HUES6 (cell line): ENCODE results near the gene CLCN1.

Experiments used
- H3K27ac ChIP-seq: 2 replicates; pipeline ENCODE4 v1.7.0; 2013; ENCODE audit warnings: low read depth, mild to moderate bottlenecking, low read length, inconsistent platforms
- H3K27me3 ChIP-seq: 2 replicates; pipeline ENCODE4 v1.6.1; 2013; ENCODE audit warnings: low read length; ENCODE audit not compliant: control insufficient read depth, insufficient read depth
- H3K36me3 ChIP-seq: 2 replicates; pipeline ENCODE4 v1.6.1; 2013; ENCODE audit warnings: low read length; ENCODE audit not compliant: control insufficient read depth, insufficient read depth
- H3K4me1 ChIP-seq: 2 replicates; pipeline ENCODE4 v1.6.1; 2013; ENCODE audit warnings: low read length; ENCODE audit not compliant: control insufficient read depth, insufficient read depth
- H3K4me3 ChIP-seq: 2 replicates; pipeline ENCODE4 v1.5.1; 2013; ENCODE audit warnings: low read depth, low read length
- H3K9ac ChIP-seq: one replicate; pipeline ENCODE4 v1.6.1; 2013; ENCODE audit warnings: mild to moderate bottlenecking, low read length
- H3K9me3 ChIP-seq: 2 replicates; pipeline ENCODE4 v1.6.1; 2013; ENCODE audit warnings: low read depth, low read length; ENCODE audit not compliant: control insufficient read depth, insufficient read depth

The CLCN1 gene

DNA sequence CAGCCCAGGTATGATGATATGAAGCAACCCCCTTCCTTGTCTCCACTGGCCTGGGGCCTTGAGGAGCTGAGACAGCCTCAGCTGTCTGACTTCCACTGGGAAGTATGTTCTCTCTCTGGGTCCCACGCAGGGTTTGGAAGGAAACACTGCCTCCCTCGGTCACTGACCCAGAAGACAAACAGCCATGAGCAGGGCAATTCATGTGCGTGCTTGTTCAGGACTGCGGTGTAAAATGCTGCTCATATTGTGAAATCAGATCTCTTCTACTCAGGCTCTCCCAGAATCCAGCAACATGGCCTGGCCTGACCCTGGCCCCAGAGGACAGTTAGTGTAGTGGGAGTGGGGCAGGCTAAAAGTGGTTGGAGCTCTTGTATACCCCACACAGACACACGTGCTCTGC lies 2.8 kb downstream of the CLCN1 start:
- Histone ChIP-seq H3K9ac (no peak overlapping the region), H3K27ac (no peak overlapping the region), H3K27me3 (no peaks in the 10 kb centered on the region; the same call in 1 of the 2 replicates), H3K36me3 (no peaks in the 10 kb centered on the region), H3K4me3 (no peak overlapping the region), H3K9me3 (no peaks in the 10 kb centered on the region), H3K4me1 (peaks cover 4% of the 10 kb centered on the region; the same call in 1 of the 2 replicates)

GRCh38 chr7:143320620-143321019 lies 4.7 kb downstream of the CLCN1 start:
- no peak overlapping the region for H3K27ac ChIP-seq
- no peaks in the 10 kb centered on the region for H3K36me3 ChIP-seq
- no peaks in the 10 kb centered on the region for H3K9me3 ChIP-seq
- H3K4me1 ChIP-seq, result peaks cover 18% of the 10 kb centered on the region
- H3K4me3 ChIP-seq, result no peak overlapping the region
- no peak overlapping the region for H3K9ac ChIP-seq
- H3K27me3 ChIP-seq, result no peaks in the 10 kb centered on the region; the same call in 1 of the 2 replicates

- Histone ChIP-seq H3K4me3 (no peak overlapping the region), H3K36me3 (no peaks in the 10 kb centered on the region), H3K9ac (no peak overlapping the region), H3K27me3 (no peaks in the 10 kb centered on the region; the same call in 1 of the 2 replicates), H3K9me3 (no peaks in the 10 kb centered on the region), H3K4me1 (peaks cover 19% of the 10 kb centered on the region), H3K27ac (no peak overlapping the region)
Observed at GRCh38 chr7:143321242-143321641, 5.3 kb downstream of the CLCN1 start.

- Histone ChIP-seq H3K9me3 (no peaks in the 10 kb centered on the region), H3K27ac (no peak overlapping the region), H3K4me1 (peaks cover 19% of the 10 kb centered on the region), H3K27me3 (no peaks in the 10 kb centered on the region; the same call in 1 of the 2 replicates), H3K9ac (no peak overlapping the region), H3K4me3 (no peak overlapping the region), H3K36me3 (no peaks in the 10 kb centered on the region)
Observed at GRCh38 chr7:143321734-143322133, 5.8 kb downstream of the CLCN1 start.

DNA sequence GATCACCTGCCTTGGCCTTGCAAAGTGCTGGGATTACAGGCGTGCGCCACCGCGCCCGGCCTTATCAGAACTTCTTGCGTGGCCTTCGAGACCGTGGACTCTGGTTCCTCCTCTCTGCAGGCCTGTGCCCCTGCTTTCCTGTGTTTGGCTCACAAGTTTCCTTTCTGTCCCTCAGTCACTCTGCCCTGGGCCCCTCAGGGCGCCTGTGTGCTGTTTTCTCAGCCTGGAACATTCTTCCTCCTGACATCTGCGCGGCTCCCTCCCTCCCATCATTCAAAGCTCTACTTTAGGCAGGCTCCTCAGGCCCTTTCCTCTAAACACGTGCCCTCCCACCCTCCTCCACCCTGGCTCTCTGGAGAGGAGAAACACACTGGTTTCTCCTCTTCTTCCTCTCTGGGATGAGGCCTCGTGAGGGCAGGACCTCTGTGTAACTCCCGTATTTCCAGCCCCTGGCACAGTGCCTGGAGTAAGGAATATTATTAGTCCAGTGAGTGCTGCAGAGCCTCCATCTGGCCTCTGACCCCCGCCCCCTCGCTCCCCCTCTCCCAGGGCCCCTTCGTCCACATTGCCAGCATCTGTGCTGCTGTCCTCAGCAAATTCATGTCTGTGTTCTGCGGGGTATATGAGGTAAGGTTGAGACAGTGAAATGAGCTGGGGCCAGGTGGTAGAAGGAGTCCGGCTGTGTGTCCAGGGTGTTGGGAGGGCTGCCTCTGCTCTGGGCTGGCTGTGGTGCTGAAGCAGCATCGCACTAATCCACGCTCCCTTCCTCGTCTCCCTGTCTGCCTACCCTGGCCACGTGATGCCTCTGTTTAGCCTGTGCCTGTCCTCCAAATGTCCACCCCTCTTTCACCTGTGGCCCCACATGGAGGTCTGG lies 7.1 kb downstream of the CLCN1 start:
- no peaks in the 10 kb centered on the region for H3K9me3 ChIP-seq
- H3K36me3 ChIP-seq, result no peaks in the 10 kb centered on the region
- H3K4me1 ChIP-seq, result peaks cover 19% of the 10 kb centered on the region
- H3K27ac ChIP-seq, result no peak overlapping the region
- no peaks in the 10 kb centered on the region; the same call in 1 of the 2 replicates for H3K27me3 ChIP-seq
- H3K9ac ChIP-seq, result no peak overlapping the region
- H3K4me3 ChIP-seq, result no peak overlapping the region

DNA sequence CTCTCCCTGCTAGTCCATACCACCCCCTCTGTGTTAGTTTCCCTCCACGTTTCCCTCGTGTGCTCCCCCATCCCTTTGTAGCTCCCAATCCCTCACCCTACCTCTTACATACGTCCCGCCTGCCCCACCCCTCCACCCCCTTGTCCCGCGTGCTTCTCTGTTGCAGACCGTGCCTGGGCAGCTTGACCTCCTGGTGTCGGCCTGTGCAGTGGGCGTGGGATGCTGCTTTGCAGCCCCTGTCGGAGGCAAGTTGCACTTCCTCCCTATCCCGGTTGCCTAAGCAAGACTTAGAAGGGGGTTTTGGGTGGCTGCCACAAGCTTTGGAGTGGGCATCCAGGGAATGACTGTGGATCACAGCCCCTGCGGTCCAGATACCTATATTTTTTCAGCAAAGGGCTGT lies 7.7 kb downstream of the CLCN1 start:
- no peaks in the 10 kb centered on the region; the same call in 1 of the 2 replicates for H3K27me3 ChIP-seq
- H3K36me3 ChIP-seq, result no peaks in the 10 kb centered on the region
- H3K27ac ChIP-seq, result no peak overlapping the region
- H3K4me1 ChIP-seq, result peaks cover 19% of the 10 kb centered on the region
- H3K9me3 ChIP-seq, result no peaks in the 10 kb centered on the region
- H3K9ac ChIP-seq, result no peak overlapping the region
- no peak overlapping the region for H3K4me3 ChIP-seq

DNA sequence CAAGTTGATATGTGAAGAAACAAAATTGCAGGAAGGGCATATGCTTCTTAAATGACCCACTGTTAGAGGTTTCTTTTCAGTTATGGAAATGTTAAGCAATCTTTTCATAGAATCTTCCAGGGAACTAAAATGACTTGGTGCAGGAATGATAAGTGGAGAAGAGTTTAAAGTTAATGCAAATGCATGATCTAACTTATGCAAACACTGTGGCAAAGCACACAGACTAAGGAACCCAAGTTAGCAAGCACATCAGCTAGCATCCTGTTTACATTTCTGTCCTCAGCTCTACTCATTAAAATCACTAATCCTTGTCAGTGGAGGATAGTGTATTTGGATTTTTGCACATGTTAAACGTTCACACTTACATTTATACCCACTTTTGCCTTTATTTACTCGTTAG lies 9.3 kb downstream of the CLCN1 start:
- no peaks in the 10 kb centered on the region for H3K36me3 ChIP-seq
- no peaks in the 10 kb centered on the region for H3K9me3 ChIP-seq
- no peak overlapping the region for H3K27ac ChIP-seq
- H3K9ac ChIP-seq, result no peak overlapping the region
- no peak overlapping the region for H3K4me3 ChIP-seq
- peaks cover 19% of the 10 kb centered on the region for H3K4me1 ChIP-seq
- H3K27me3 ChIP-seq, result no peaks in the 10 kb centered on the region

DNA sequence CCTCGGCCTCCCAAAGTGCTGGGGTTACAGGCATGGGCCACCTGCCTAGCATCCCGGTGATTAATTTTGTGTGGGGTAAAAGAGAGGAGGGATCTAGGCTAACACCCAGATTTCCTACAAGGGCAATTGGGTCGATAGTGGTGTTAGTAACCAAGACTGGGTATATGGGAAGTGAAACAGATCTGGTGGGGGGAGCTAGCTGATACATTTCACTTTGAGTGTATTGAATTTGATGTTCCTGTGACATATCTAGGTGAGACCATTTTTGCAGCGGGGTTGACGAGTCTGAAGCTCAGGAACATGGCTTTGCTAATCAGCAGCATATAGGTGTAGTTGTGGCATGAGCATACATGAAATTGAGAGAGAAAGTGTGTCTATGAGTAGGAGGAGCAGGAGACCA lies 12.0 kb downstream of the CLCN1 start:
- H3K27me3 ChIP-seq, result no peaks in the 10 kb centered on the region
- H3K36me3 ChIP-seq, result no peaks in the 10 kb centered on the region
- H3K4me1 ChIP-seq, result peaks cover 19% of the 10 kb centered on the region
- H3K9me3 ChIP-seq, result no peaks in the 10 kb centered on the region
- H3K9ac ChIP-seq, result no peak overlapping the region
- no peak overlapping the region for H3K27ac ChIP-seq
- H3K4me3 ChIP-seq, result no peak overlapping the region

DNA sequence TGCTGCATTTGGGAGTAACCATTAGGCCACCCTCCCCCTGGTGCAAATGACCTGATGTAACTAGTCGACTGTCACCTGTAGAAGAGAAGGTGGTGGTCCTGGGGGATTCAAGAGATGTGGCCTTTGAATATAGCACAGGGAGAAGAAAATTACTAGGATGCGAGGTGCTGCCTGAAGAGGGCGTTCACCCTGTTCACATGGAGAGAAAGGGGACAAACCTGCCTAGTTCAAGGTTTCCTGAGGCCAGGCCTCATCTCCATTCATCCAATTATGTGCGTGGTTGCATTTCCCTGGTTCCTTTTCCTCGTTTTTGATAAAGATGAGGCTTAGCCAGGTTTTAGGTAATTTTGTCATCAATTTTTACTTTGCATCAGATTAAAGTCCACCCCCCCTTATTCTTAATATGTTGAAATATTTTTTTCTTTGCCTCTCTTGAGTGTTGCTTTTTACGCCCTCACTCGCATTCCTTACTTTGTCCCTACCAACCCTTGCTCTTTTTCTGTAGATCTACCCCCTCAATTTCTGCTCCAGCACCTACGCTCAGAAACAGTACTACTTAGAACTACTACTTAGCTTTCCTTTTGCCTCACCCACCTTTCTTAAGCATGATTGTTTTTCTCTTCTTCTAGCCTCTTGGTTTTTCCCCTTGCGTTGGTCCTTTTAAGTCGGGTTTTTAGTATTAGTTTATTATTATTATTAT lies 13.7 kb downstream of the CLCN1 start:
- Histone ChIP-seq H3K9ac (no peak overlapping the region), H3K27me3 (no peaks in the 10 kb centered on the region), H3K27ac (no peak overlapping the region), H3K36me3 (no peaks in the 10 kb centered on the region), H3K4me1 (peaks cover 10% of the 10 kb centered on the region), H3K4me3 (no peak overlapping the region), H3K9me3 (no peaks in the 10 kb centered on the region)

GRCh38 chr7:143331179-143331801 lies 15.4 kb downstream of the CLCN1 start:
- no peak overlapping the region for H3K4me3 ChIP-seq
- no peaks in the 10 kb centered on the region for H3K36me3 ChIP-seq
- H3K9ac ChIP-seq, result no peak overlapping the region
- H3K27me3 ChIP-seq, result no peaks in the 10 kb centered on the region
- no peaks in the 10 kb centered on the region for H3K9me3 ChIP-seq
- no peak overlapping the region for H3K27ac ChIP-seq
- H3K4me1 ChIP-seq, result no peaks in the 10 kb centered on the region

- Histone ChIP-seq H3K9me3 (no peaks in the 10 kb centered on the region), H3K9ac (no peak overlapping the region), H3K27me3 (peaks cover 2% of the 10 kb centered on the region; the same call in 1 of the 2 replicates), H3K4me3 (no peak overlapping the region), H3K36me3 (no peaks in the 10 kb centered on the region), H3K27ac (no peak overlapping the region), H3K4me1 (no peaks in the 10 kb centered on the region)
Observed at GRCh38 chr7:143334244-143334643, 18.3 kb downstream of the CLCN1 start.
